MM.1S (cell line): Measurements from ENCODE around the gene SRI.
A peak's percentile ranks its signal among the peaks of the same experiment; 100 is the strongest.

Experiments
- DNase-seq: peaks from one replicate; pipeline ENCODE4 v3.0.0-alpha.2; 2015
- H2AFZ ChIP-seq: fragments of 300-600 bp; sonication (generic); 2 replicates; pipeline ENCODE4 v1.6.0; 2016; ENCODE audit warnings: antibody characterized with exemption, low read length
- H3F3A ChIP-seq: fragments of 300-600 bp; sonication (generic); 2 replicates; pipeline ENCODE4 v1.6.1; 2016; ENCODE audit warnings: mild to moderate bottlenecking, antibody characterized with exemption, low read length, moderate library complexity, mixed read lengths; ENCODE audit not compliant: insufficient read depth
- H3K27ac ChIP-seq: fragments of 300-600 bp; sonication (generic); 2 replicates; pipeline ENCODE4 v1.5.1; 2016; ENCODE audit warnings: mild to moderate bottlenecking, low read length
- H3K27me3 ChIP-seq: fragments of 300-600 bp; sonication (generic); replicated peaks from 2 replicates; pipeline ENCODE4 v1.6.0; 2016; ENCODE audit warnings: low read length; ENCODE audit not compliant: insufficient read depth
- H3K36me3 ChIP-seq: fragments of 300-600 bp; sonication (generic); replicated peaks from 2 replicates; pipeline ENCODE4 v1.6.1; 2016; ENCODE audit warnings: mild to moderate bottlenecking, low read length, mixed read lengths; ENCODE audit not compliant: insufficient read depth
- H3K4me1 ChIP-seq: fragments of 300-600 bp; sonication (generic); 2 replicates; pipeline ENCODE4 v1.6.1; 2016; ENCODE audit warnings: low read length, mixed read lengths
- H3K4me2 ChIP-seq: fragments of 300-600 bp; sonication (generic); 2 replicates; pipeline ENCODE4 v1.6.0; 2016; ENCODE audit warnings: low read depth, low read length
- H3K4me3 ChIP-seq: fragments of 300-600 bp; sonication (generic); 2 replicates; pipeline ENCODE4 v1.5.1; 2016; ENCODE audit warnings: low read length, mixed read lengths
- H3K79me2 ChIP-seq: fragments of 300-600 bp; sonication (generic); 2 replicates; pipeline ENCODE4 v1.6.1; 2016; ENCODE audit warnings: mixed run types, low read length, mixed read lengths
- H3K9ac ChIP-seq: fragments of 300-600 bp; sonication (generic); 2 replicates; pipeline ENCODE4 v1.6.1; 2016; ENCODE audit warnings: low read length, mixed read lengths
- H3K9me2 ChIP-seq: fragments of 300-600 bp; sonication (generic); replicated peaks from 2 replicates; pipeline ENCODE4 v1.6.1; 2016; ENCODE audit warnings: mild to moderate bottlenecking, low read length, mixed read lengths; ENCODE audit not compliant: insufficient read depth
- H3K9me3 ChIP-seq: fragments of 300-600 bp; sonication (generic); replicated peaks from 2 replicates; pipeline ENCODE4 v1.6.1; 2016; ENCODE audit warnings: mild to moderate bottlenecking, low read length, mixed read lengths; ENCODE audit not compliant: insufficient read depth
- H4K20me1 ChIP-seq: fragments of 300-600 bp; sonication (generic); 2 replicates; pipeline ENCODE4 v1.6.1; 2016; ENCODE audit warnings: mild to moderate bottlenecking, low read length, moderate library complexity, mixed read lengths; ENCODE audit not compliant: insufficient read depth
- EZH2 ChIP-seq: fragments of 300-600 bp; sonication (generic); optimal IDR thresholded peaks from 2 replicates; pipeline ENCODE3; 2017; ENCODE audit warnings: low read depth, mild to moderate bottlenecking, antibody characterized with exemption, low read length, mixed read lengths
- EZH2phosphoT487 ChIP-seq: fragments of 300-600 bp; sonication (generic); IDR thresholded peaks from 2 replicates; pipeline ENCODE4 v1.6.1; 2018; ENCODE audit warnings: antibody characterized with exemption, low read length
- TF ChIP-seq, protein P1 (sequence below): fragments of 300-600 bp; sonication (generic); IDR thresholded peaks from 2 replicates; pipeline ENCODE4 v1.5.1; 2016; ENCODE audit warnings: antibody characterized with exemption, low read length, mixed read lengths

SRI gene, protein sequence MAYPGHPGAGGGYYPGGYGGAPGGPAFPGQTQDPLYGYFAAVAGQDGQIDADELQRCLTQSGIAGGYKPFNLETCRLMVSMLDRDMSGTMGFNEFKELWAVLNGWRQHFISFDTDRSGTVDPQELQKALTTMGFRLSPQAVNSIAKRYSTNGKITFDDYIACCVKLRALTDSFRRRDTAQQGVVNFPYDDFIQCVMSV

GRCh38 chr7:88219781-88220747, at the start of gene SRI:
SRI (minus strand) TSS chr7:88220038; CDS start chr7:88220026, 12 bp downstream.
- peaks cover 22% of the 10 kb centered on the region for H3K4me1 ChIP-seq
- peak within 1 kb of the TSS; percentile 63 for H3K27ac ChIP-seq
- H3K36me3 ChIP-seq = no peaks in the 10 kb centered on the region
- H2AFZ ChIP-seq = peak within 1 kb of the TSS; percentile 63
- H3K9ac ChIP-seq = peak within 1 kb of the TSS; percentile 66
- no peaks in the 10 kb centered on the region for H3K27me3 ChIP-seq
- H3F3A ChIP-seq = peaks cover 23% of the 10 kb centered on the region
- H3K9me3 ChIP-seq = no peaks in the 10 kb centered on the region
- peak within 1 kb of the TSS; percentile 90 for H3K4me2 ChIP-seq
- TF ChIP-seq, protein P1, sequence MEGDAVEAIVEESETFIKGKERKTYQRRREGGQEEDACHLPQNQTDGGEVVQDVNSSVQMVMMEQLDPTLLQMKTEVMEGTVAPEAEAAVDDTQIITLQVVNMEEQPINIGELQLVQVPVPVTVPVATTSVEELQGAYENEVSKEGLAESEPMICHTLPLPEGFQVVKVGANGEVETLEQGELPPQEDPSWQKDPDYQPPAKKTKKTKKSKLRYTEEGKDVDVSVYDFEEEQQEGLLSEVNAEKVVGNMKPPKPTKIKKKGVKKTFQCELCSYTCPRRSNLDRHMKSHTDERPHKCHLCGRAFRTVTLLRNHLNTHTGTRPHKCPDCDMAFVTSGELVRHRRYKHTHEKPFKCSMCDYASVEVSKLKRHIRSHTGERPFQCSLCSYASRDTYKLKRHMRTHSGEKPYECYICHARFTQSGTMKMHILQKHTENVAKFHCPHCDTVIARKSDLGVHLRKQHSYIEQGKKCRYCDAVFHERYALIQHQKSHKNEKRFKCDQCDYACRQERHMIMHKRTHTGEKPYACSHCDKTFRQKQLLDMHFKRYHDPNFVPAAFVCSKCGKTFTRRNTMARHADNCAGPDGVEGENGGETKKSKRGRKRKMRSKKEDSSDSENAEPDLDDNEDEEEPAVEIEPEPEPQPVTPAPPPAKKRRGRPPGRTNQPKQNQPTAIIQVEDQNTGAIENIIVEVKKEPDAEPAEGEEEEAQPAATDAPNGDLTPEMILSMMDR = peak; percentile 64
- no peak for TF ChIP-seq EZH2
- H3K9me2 ChIP-seq = no peaks in the 10 kb centered on the region
- H3K4me3 ChIP-seq = peak within 1 kb of the TSS; percentile 69
- peak; percentile 90 for DNase-seq
- H3K79me2 ChIP-seq = peaks cover 12% of the 10 kb centered on the region
- no peaks in the 10 kb centered on the region for H4K20me1 ChIP-seq

DNA sequence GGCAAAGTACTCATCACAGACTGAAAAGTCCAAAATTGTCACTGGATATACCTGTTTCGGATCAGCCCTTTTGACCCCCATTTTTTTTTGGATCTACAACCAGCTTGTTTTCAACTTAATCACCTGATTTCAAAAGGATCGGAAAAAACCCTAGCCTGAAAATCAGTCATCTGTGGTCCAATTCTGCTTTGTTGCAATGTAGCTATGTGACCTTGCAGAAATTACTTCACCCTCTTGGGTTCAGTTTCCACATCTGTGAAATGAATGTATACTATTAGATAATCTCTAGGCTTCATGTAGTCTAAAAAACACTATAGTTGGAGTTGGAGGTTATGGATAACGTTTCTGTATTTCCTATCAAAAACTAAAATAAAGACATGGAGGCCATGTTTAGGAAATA, 49.7 kb upstream of the SRI start:
- no peak overlapping the region for H2AFZ ChIP-seq
- no peaks in the 10 kb centered on the region for H3K79me2 ChIP-seq
- H3K4me3 ChIP-seq = no peak overlapping the region
- no peaks in the 10 kb centered on the region for H3K36me3 ChIP-seq
- H4K20me1 ChIP-seq = no peaks in the 10 kb centered on the region
- no peaks in the 10 kb centered on the region for H3K9me2 ChIP-seq
- no peak overlapping the region for H3K9ac ChIP-seq
- no peak for DNase-seq
- no peaks in the 10 kb centered on the region for H3K9me3 ChIP-seq
- TF ChIP-seq, protein P1 = no peak
- TF ChIP-seq EZH2 (no peak), EZH2phosphoT487 (no peak)
- no peaks in the 10 kb centered on the region for H3K27me3 ChIP-seq
- H3K4me1 ChIP-seq = no peaks in the 10 kb centered on the region
- H3K27ac ChIP-seq = no peak overlapping the region
- no peak overlapping the region for H3K4me2 ChIP-seq
- H3F3A ChIP-seq = no peaks in the 10 kb centered on the region

DNA sequence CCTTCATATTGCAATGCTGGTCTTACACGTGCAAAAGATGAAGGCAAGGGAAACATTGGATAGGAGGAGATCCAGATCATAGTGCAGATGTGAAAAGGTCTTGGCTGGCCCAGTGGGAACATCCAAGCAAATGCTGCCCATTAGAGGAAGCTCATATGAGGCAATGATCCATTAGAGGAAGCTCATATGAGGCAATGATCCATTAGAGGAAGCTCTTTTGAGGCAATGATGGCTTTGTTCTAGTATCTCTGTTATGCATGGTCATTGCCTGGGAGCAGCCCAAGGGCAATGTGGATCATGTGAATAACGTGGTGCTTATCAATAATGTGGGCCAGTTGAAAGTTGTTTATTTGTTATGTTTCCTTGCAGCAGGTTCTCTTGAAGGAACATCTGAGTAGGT, 49.0 kb upstream of the SRI start:
- no peaks in the 10 kb centered on the region for H3K36me3 ChIP-seq
- H3K9me2 ChIP-seq = no peaks in the 10 kb centered on the region
- DNase-seq = no peak
- H2AFZ ChIP-seq = no peak overlapping the region
- no peak overlapping the region for H3K9ac ChIP-seq
- no peaks in the 10 kb centered on the region for H3K79me2 ChIP-seq
- no peaks in the 10 kb centered on the region for H3K9me3 ChIP-seq
- no peaks in the 10 kb centered on the region for H4K20me1 ChIP-seq
- no peaks in the 10 kb centered on the region for H3F3A ChIP-seq
- no peaks in the 10 kb centered on the region for H3K27me3 ChIP-seq
- no peak overlapping the region for H3K4me3 ChIP-seq
- no peaks in the 10 kb centered on the region for H3K4me1 ChIP-seq
- no peak for TF ChIP-seq EZH2
- TF ChIP-seq EZH2phosphoT487 = no peak
- TF ChIP-seq, protein P1 = no peak
- H3K27ac ChIP-seq = no peak overlapping the region
- H3K4me2 ChIP-seq = no peak overlapping the region
